Renal cortex interstitium (tissue), 11 donors: ENCODE measurements around the gene COPS7A. TPM values are rescaled to one million over a fixed set of nuclear protein-coding genes. Genes with fewer than 3 reads are reported as not detected.
"Not testable (repeated sequence)": the region's sequence is repeated elsewhere in the genome, so short reads cannot be mapped to it uniquely, and the experiment has no call there.

Experiments
- DNase-seq, 11 donors: peaks; one replicate each; pipeline ENCODE4 v3.0.0-alpha.2; 2013; ENCODE audit warnings: low read depth in 9 of 11, low spot score in 4 of 11; ENCODE audit errors: extremely low read depth in 1 of 11
- polyA plus RNA-seq, 3 donors: library from polyadenylated mRNA; unstranded; fragments of 120-200 nt; gene quantifications; one replicate each; pipeline ENCODE4 v1.2.1, GENCODE V29; 2013; ENCODE audit not compliant: insufficient read length in 3 of 3

The COPS7A gene
- polyA plus RNA-seq, 3 donors: 61.5 to 70.2 (median 65.1) TPM

GRCh38 chr12:6697584-6698351 lies 26.1 kb upstream of the COPS7A start:
- peak in 3 of 11 donors; percentile 22 to 50 (median 31) for DNase-seq

GRCh38 chr12:6698352-6699046 lies 25.3 kb upstream of the COPS7A start:
- DNase-seq: no peak

- DNase-seq: no peak
Observed at GRCh38 chr12:6699259-6699988, 24.4 kb upstream of the COPS7A start.

- peak in 1 of 11 donors; percentile 22 for DNase-seq
Observed at GRCh38 chr12:6699989-6700645, 23.7 kb upstream of the COPS7A start.

- DNase-seq: peak in 5 of 11 donors; percentile 57 to 68 (median 67)
Observed at GRCh38 chr12:6700646-6701051, 23.2 kb upstream of the COPS7A start, which contains the start of gene PIANP. Gene PIANP (minus strand): TSS chr12:6700815. CDS start chr12:6698061, 2,754 bp downstream.

GRCh38 chr12:6701078-6701768 lies 22.6 kb upstream of the COPS7A start:
- DNase-seq: no peak

GRCh38 chr12:6703631-6704030 lies 20.2 kb upstream of the COPS7A start:
- DNase-seq: no peak

GRCh38 chr12:6708351-6708750 lies 15.5 kb upstream of the COPS7A start:
- not testable (repeated sequence) for DNase-seq

GRCh38 chr12:6708960-6709394 lies 14.9 kb upstream of the COPS7A start:
- no peak for DNase-seq

- not testable (repeated sequence) for DNase-seq
Observed at GRCh38 chr12:6716031-6716873, 7.6 kb upstream of the COPS7A start.

GRCh38 chr12:6716874-6717437 lies 6.9 kb upstream of the COPS7A start:
- DNase-seq: no peak

GRCh38 chr12:6722863-6723262 lies 983 bp upstream of the COPS7A start:
- DNase-seq: no peak

GRCh38 chr12:6724409-6724797 lies 557 bp downstream of the COPS7A start:
- DNase-seq: peak in 2 of 11 donors; percentile 8 to 10

GRCh38 chr12:6725350-6725749 lies 1.5 kb downstream of the COPS7A start:
- DNase-seq: no peak

GRCh38 chr12:6729186-6729585 lies 5.3 kb downstream of the COPS7A start:
- no peak for DNase-seq

- no peak for DNase-seq
Observed at GRCh38 chr12:6730169-6730568, 6.3 kb downstream of the COPS7A start.
